NT2/D1 (cell line): Measurements from ENCODE around the gene ATP8B1.

ENCODE experiments used
- SUZ12 ChIP-seq: IDR thresholded peaks from 2 replicates; pipeline ENCODE4 v1.6.1; 2011; ENCODE audit not compliant: insufficient read length, insufficient read depth; ENCODE audit errors: extremely low read depth
- YY1 ChIP-seq: IDR thresholded peaks from 2 replicates; pipeline ENCODE4 v1.6.1; 2011; ENCODE audit not compliant: insufficient read length, insufficient read depth

DNA sequence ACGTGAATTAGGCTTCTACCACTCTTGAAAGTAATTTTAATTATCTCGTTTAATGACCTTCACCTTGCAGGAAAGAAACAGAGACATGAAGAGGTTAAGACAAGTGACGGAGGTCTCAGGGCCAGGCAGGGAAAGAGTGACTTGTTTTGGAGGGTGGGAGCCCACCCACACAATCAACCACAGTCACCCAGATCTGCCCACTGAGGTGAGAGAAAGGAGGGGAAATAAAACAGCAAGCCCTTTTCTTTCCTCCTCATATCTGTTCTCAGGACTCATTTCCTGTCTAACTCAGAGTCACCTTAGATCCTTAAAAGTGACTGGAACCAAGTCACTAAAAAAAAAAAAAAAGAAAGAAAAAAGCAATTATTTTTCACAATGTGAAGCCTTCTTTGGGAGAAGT lies 26.8 kb downstream of the ATP8B1 start:
- TF ChIP-seq YY1 (no peak), SUZ12 (no peak)
